Daoy (cell line): ENCODE results near the gene PRAMEF5. TPM values are rescaled to one million over a fixed set of nuclear protein-coding genes. Genes with fewer than 3 reads are reported as not detected.
"Not testable (repeated sequence)": the region's sequence is repeated elsewhere in the genome, so short reads cannot be mapped to it uniquely, and the experiment has no call there.

Experiments
- DNase-seq: peaks from one replicate; pipeline ENCODE4 v3.0.0-alpha.2; 2015; ENCODE audit warnings: low read depth
- total RNA-seq: library from RNA; depleted of rRNA; stranded (reverse); fragments of >200 nt; shearing (Covaris generic); gene quantifications from 2 replicates; pipeline ENCODE4 v1.2.3, GENCODE V29; 2014; rRNA removed

The PRAMEF5 gene
- total RNA-seq, 1 experiment from 2014 or later = not detected

- DNase-seq = not testable (repeated sequence)
Measured at GRCh38 chr1:13277016-13277415, 23.0 kb downstream of the PRAMEF5 start.

- not testable (repeated sequence) for DNase-seq
Measured at GRCh38 chr1:13279617-13280016, 25.6 kb downstream of the PRAMEF5 start.

- DNase-seq = not testable (repeated sequence)
Measured at GRCh38 chr1:13285037-13285436, 31.0 kb downstream of the PRAMEF5 start, which contains the start of gene PRAMEF8. TSS of gene PRAMEF8 (minus strand) at chr1:13285137. CDS start at chr1:13284091, 1,046 bp downstream.

GRCh38 chr1:13289030-13289429 lies 35.0 kb downstream of the PRAMEF5 start:
- not testable (repeated sequence) for DNase-seq

GRCh38 chr1:13297216-13297931 lies 43.4 kb downstream of the PRAMEF5 start:
- not testable (repeated sequence) for DNase-seq

GRCh38 chr1:13298699-13299098 lies 44.7 kb downstream of the PRAMEF5 start:
- DNase-seq = not testable (repeated sequence)

GRCh38 chr1:13302197-13302596 lies 48.2 kb downstream of the PRAMEF5 start:
- not testable (repeated sequence) for DNase-seq

- DNase-seq = not testable (repeated sequence)
Measured at GRCh38 chr1:13303239-13303638, 49.2 kb downstream of the PRAMEF5 start, which contains the start of gene PRAMEF33. TSS of gene PRAMEF33 (plus strand) at chr1:13303539. CDS start at chr1:13305955, 2,416 bp downstream.

Other genes with a start within 250 kb of the PRAMEF5 start
- gene PRAMEF27, start 197.6 kb upstream of the PRAMEF5 start, total RNA-seq = not detected in 2 replicates
- gene HNRNPCL3, start 193.4 kb upstream of the PRAMEF5 start, total RNA-seq = not detected in 2 replicates
- not detected in 2 replicates for gene PRAMEF25, start 183.4 kb upstream of the PRAMEF5 start, total RNA-seq
- not detected in 2 replicates for gene HNRNPCL2, start 137.3 kb upstream of the PRAMEF5 start, total RNA-seq
- not detected in 2 replicates for gene PRAMEF26, start 98.2 kb upstream of the PRAMEF5 start, total RNA-seq
- not detected in 2 replicates for gene HNRNPCL4, start 88.6 kb upstream of the PRAMEF5 start, total RNA-seq
- not detected in 2 replicates for gene PRAMEF9, start 82.3 kb upstream of the PRAMEF5 start, total RNA-seq
- not detected in 2 replicates for gene PRAMEF13, start 52.8 kb upstream of the PRAMEF5 start, total RNA-seq
- not detected in 2 replicates for gene PRAMEF18, start 28.0 kb upstream of the PRAMEF5 start, total RNA-seq
- gene PRAMEF8, start 30.9 kb downstream of the PRAMEF5 start, total RNA-seq = not detected in 2 replicates
- not detected in 2 replicates for gene PRAMEF33, start 49.3 kb downstream of the PRAMEF5 start, total RNA-seq
- gene PRAMEF15, start 61.4 kb downstream of the PRAMEF5 start, total RNA-seq = not detected in 2 replicates
- gene PRAMEF14, start 92.9 kb downstream of the PRAMEF5 start, total RNA-seq = not detected in 2 replicates
- not detected in 2 replicates for gene PRAMEF19, start 117.7 kb downstream of the PRAMEF5 start, total RNA-seq
- gene PRAMEF17, start 135.4 kb downstream of the PRAMEF5 start, total RNA-seq = not detected in 2 replicates
- not detected in 2 replicates for gene PRAMEF20, start 156.3 kb downstream of the PRAMEF5 start, total RNA-seq